IPS-18a (cell line): ENCODE data around the gene PYGM.

ENCODE experiments used
- H3K27ac ChIP-seq: one replicate; pipeline ENCODE4 v1.5.1; 2013; ENCODE audit warnings: low read length
- H3K27me3 ChIP-seq: one replicate; pipeline ENCODE4 v1.6.1; 2013; ENCODE audit warnings: mild to moderate bottlenecking, low read length; ENCODE audit not compliant: control insufficient read depth, insufficient read depth
- H3K36me3 ChIP-seq: one replicate; pipeline ENCODE4 v1.6.1; 2013; ENCODE audit warnings: low read depth, low read length; ENCODE audit not compliant: control insufficient read depth
- H3K4me1 ChIP-seq: one replicate; pipeline ENCODE4 v1.6.1; 2013; ENCODE audit warnings: low read depth, low read length; ENCODE audit not compliant: control insufficient read depth
- H3K4me3 ChIP-seq: one replicate; pipeline ENCODE4 v1.5.1; 2013; ENCODE audit warnings: low read length
- H3K9ac ChIP-seq: one replicate; pipeline ENCODE4 v1.6.1; 2013; ENCODE audit warnings: mild to moderate bottlenecking, low read length, moderate library complexity
- H3K9me3 ChIP-seq: one replicate; pipeline ENCODE4 v1.6.1; 2013; ENCODE audit warnings: low read depth, low read length; ENCODE audit not compliant: control insufficient read depth

The PYGM gene

DNA sequence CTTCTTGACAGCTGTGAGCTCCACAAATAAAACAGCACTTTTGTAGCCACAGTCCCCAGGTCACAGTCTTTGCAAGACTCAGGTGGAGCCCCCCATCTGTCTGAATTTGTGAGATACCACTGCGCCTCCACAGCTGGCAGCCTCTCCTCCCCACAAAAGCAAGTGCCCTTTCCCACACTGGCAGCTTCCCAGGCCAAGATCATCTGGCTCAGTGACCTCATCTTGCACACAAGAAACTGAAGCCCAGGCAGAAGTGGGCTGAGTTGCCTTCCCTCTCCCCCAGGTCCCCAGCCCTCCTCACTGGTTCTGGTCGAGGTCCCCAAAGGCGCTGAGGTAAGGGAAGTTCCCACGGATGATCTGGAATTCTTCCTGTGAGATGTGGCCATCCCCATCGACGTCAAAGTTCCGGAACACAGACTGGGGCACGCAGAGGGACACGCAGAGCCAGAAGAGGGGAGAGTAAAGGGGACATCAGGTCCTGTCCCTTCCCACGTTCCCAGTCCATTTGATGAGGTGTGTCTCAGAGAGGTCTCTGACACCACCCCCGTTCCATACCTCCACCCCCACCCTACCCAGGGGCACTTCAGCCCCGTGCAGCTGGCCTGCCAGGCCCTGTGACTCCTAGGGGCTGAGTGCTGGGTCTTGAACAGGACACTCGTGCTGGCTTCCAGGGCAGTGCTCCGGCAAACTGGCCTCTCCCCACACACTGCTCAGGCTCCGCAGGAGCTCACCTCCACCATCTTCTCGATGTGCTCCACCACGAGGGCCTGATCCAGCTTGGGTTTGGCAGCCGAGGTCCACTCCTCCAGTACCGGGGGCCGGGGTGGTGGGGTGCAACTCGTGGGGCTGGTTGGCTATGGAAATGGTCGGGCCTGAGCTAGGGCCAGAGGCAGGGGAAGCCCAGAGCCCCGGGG, 24.7 kb downstream of the PYGM start:
- peaks cover 5% of the 10 kb centered on the region for H3K27me3 ChIP-seq
- H3K27ac ChIP-seq, result no peak overlapping the region
- no peak overlapping the region for H3K9ac ChIP-seq
- H3K4me3 ChIP-seq, result no peak overlapping the region
- peaks cover 20% of the 10 kb centered on the region for H3K4me1 ChIP-seq
- H3K36me3 ChIP-seq, result no peaks in the 10 kb centered on the region
- no peaks in the 10 kb centered on the region for H3K9me3 ChIP-seq

DNA sequence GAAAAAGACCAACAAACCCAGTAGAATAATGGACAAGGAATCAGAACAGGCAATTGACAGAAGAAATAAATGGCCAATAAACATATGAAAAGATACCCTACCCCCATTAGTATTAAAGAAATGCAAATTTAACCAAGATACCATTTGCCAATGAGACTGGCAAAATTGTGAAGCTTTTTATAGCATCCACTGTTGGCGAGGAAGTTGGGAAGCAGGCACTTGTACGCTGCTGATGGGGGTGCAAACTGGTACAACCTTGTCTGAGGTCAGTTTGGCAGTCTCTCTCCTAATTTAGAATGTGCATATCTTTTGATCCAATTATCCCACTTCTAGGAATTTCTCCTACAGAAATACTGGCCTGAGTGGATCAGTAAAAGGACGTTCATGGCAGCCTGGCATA, 28.2 kb downstream of the PYGM start:
- Histone ChIP-seq H3K9me3 (no peaks in the 10 kb centered on the region), H3K9ac (no peak overlapping the region), H3K4me3 (no peak overlapping the region), H3K27me3 (no peaks in the 10 kb centered on the region), H3K36me3 (no peaks in the 10 kb centered on the region), H3K4me1 (peaks cover 18% of the 10 kb centered on the region), H3K27ac (no peak overlapping the region)

DNA sequence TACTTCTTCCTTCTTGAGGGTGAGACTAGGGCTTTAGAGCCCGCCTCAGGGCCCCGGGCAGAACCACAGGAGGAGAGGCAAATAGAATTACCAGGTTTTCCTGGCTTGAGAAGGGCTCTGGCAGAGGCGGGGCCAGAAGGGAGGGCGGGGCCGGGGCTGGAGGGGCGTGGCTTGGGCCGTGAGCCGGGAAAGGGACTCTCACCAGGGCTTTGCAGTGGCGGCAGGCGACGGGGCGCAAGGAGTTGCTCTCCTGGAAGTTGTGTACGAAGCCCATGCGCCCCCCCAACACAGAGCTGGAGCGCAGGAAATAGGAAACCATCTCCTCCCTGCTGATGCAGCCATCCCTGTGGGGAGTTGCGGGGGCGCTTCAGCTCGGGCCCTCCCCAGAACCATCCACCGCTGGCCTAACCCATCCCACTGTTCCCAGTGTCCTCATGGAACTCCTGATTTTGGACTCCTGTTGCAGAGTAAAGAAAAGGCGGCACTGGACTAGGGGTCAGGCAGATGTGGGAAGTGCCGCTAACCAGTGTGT, 29.9 kb downstream of the PYGM start:
- Histone ChIP-seq H3K4me3 (peak overlapping the region; percentile 28), H3K27ac (no peak overlapping the region), H3K9me3 (no peaks in the 10 kb centered on the region), H3K36me3 (no peaks in the 10 kb centered on the region), H3K27me3 (no peaks in the 10 kb centered on the region), H3K4me1 (peaks cover 33% of the 10 kb centered on the region), H3K9ac (no peak overlapping the region)

DNA sequence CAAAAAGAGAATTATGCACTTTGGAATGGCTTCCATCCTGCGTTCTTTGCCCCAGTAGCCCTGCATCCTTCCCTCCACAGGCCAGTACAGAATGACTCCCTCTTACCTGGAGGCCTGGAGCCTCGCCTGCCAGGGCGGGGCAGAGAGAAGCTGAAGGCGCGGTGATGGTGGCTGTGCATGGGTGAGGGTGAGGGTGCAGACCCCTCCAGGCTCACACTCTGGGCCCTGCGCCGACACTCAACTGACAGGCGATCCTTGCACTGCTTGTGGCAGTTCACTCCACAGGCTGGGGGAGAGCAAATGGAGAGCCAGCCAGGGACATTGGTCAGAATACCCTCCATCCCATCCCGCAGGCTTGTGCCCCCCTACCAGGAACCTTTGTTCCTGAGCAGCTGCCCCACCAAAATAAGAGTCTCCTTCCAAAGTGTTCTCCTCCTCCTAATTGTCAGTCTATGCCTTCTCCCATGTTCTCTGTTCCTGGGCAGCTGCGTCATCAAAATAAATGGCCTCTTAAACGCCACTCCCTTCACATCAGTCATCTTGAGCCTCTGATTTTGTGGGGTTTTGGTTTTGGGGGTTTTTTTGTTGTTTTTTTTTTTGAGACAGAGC, 30.9 kb downstream of the PYGM start:
- Histone ChIP-seq H3K9ac (no peak overlapping the region), H3K27ac (no peak overlapping the region), H3K36me3 (no peaks in the 10 kb centered on the region), H3K4me1 (peaks cover 43% of the 10 kb centered on the region), H3K9me3 (no peaks in the 10 kb centered on the region), H3K4me3 (no peak overlapping the region), H3K27me3 (no peaks in the 10 kb centered on the region)

DNA sequence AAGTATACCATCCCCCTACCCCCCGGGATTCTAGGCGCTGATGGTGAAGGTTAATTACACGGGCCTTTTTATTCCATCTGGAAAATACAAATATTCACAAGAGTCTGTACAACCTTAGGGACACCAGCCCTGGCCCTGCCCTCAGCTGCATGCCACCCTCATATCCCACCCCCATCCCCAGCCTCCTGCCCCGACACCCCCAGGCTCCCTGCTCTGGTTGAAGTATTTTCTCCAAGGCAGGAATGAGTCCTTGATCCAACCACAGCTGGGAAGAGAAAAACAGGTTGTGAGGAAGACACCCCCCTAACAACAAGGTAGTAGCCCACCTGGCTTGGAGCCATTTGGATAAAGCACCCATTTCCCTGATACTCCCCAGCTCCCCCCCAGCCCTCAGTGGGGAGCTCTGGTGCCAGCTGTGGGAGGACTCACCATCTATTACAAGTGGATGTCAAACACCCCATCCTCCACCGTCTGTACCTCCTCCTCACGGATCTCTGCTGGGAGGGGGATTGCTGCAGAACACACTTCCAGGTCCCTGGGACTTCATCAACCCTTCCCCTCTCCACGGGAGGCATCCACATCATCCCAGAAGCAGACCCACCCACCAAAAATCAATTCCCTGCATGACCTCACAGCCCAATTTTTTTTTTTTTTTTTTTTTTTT, 32.8 kb downstream of the PYGM start:
- Histone ChIP-seq H3K27me3 (peaks cover 7% of the 10 kb centered on the region), H3K27ac (no peak overlapping the region), H3K9ac (no peak overlapping the region), H3K36me3 (no peaks in the 10 kb centered on the region), H3K4me1 (peaks cover 46% of the 10 kb centered on the region), H3K4me3 (no peak overlapping the region), H3K9me3 (no peaks in the 10 kb centered on the region)

DNA sequence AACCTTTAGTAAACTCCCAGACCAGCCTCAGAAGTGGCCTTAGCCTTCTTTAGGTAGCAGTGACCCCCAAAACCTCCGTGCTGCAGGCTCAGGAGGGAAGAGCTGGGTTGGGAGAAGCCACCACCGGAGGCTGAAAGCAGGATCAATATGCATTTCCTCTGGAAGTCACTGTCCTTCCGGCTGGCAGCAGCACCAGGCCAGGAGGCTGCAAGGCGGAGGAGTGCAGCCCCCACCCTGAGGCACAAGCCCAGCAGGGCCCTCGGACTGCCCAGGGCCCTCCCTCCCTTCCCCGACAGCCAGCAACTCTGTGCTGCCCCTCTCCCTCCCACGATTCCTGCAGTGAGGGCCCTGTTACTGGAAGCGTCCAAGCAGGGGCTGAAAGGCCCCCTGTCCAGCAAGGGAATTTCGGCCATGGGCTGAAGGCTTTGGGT, 33.5 kb downstream of the PYGM start:
- Histone ChIP-seq H3K27me3 (peaks cover 15% of the 10 kb centered on the region), H3K9ac (no peak overlapping the region), H3K36me3 (no peaks in the 10 kb centered on the region), H3K4me1 (peaks cover 41% of the 10 kb centered on the region), H3K27ac (no peak overlapping the region), H3K9me3 (no peaks in the 10 kb centered on the region), H3K4me3 (no peak overlapping the region)

DNA sequence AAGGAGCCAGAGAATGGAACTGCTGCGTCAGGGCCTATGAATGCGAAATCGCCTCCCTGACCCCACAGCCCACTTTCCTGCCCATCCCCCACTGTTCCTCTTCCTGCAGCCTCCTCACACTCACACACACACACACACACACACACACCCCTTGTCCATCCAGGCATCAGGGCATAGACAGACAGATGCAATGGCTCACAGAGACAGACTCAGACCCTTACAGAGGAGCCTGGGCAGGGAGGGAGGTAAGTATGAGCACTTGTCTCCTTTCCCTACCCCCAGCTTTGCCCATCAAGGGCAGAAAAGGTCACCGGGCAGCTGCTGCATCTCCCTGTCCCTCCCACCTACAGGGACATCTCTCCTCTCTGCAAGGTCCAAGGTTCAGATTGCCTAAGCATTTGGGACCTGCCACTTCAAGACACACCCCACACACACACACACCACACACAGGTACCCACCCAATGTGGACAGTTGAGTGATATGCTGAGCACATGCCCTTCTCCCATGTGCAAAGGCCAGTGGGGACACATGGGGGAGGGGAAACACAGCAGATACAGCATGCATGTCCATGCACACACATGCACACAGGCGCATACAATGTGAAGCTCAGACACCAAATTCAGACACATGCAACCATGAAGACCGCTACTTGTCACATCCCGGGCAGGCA, 34.8 kb downstream of the PYGM start:
- peaks cover 23% of the 10 kb centered on the region for H3K27me3 ChIP-seq
- H3K4me3 ChIP-seq, result no peak overlapping the region
- no peaks in the 10 kb centered on the region for H3K36me3 ChIP-seq
- H3K27ac ChIP-seq, result no peak overlapping the region
- peaks cover 33% of the 10 kb centered on the region for H3K4me1 ChIP-seq
- H3K9me3 ChIP-seq, result no peaks in the 10 kb centered on the region
- no peak overlapping the region for H3K9ac ChIP-seq

DNA sequence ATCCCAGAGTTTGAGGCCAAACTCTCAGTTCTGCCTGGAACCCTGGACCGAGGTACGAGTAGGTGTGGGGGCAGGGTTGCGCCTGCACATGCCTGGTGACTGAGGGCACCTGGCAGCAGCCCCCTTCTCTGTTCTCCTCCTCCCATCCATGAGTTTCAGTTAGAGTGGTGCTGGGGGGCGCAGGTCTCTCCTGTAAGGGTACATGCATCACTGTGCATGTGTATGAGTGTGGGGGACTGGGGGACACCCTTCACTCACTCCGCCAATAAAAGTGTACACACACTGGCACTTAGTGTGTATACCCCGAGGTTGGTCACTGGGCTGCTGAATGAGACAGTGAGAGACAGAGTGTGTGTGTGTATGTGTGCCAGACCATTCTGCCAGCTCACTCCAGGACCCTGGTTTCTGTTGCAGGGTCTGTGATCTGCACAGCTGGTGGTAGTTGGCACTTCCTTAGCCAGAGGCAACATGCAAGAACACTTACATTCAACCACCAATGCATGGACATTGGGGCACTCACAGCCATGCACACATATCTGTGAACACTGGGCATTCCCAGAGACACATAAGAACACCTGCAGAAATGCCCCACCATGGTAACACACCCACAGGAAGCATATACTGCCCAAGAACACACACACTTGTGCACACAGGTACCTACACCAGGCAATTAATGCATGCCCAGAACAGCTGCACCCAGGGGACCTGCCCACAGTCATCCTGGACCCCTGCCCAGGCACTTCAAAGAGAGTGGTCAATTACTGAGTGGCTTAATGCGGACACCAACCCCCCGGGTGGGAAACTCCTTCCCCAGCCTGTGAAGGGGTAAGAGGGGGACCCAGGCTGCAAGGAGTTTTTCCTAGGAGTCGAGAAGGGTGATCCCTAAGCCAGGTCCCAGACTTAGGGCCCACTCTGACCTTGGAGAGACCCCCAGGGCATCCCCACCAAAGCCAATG, 35.6 kb downstream of the PYGM start:
- Histone ChIP-seq H3K36me3 (no peaks in the 10 kb centered on the region), H3K9ac (peak overlapping the region; percentile 50), H3K4me1 (peaks cover 30% of the 10 kb centered on the region), H3K9me3 (no peaks in the 10 kb centered on the region), H3K27ac (no peak overlapping the region), H3K4me3 (peak overlapping the region; percentile 58), H3K27me3 (peaks cover 23% of the 10 kb centered on the region)

DNA sequence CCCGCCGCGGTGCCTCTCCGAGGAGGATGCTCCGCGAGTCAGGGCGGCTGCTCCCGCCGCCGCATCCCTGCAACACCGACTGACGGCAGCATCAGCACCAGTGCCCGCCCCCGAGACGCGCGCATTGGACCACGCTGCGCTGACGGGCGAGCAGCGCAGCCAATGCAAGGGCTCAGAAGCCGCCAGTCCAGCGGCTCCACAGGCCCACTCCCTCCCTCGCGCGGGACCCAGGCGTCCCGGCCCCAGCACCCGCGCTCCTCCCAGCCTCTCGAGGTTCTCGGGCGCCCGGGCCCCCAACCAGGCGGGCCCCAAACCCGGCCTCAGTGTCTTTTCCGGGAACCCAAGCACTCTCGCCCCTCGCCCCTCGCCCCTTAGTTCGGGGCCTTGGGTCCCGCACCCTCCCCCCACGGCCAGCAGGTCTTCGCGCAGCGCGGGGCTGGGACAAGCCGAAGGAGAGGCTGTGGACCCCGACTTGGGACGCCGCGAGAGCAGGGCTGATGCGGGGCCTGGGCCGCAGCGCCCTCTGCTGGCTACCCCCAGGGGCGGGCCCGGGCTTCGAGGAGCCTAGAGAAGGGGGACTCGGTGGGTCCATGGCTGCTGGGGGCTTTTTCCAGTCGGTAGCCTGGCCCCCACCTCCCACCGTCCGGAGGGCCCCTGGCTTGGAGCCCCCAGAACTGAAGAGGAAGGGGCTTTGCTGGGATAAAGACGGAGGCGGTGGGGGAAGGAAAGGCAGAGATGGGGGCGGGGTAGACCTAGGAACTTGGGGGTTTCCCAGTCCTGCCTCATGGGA, 36.5 kb downstream of the PYGM start, which contains the start of gene NRXN2:
Gene NRXN2, minus strand, starts transcription at position 81 of the 790 bp plus-strand sequence. CDS start 9,498 bp downstream, outside the sequence.
- Histone ChIP-seq H3K4me1 (peaks cover 30% of the 10 kb centered on the region), H3K27ac (no peak within 1 kb of the TSS), H3K36me3 (no peaks in the 10 kb centered on the region), H3K9ac (peak within 1 kb of the TSS; percentile 50), H3K9me3 (no peaks in the 10 kb centered on the region), H3K27me3 (peaks cover 23% of the 10 kb centered on the region), H3K4me3 (peak within 1 kb of the TSS; percentile 58)
